ENCODE measurements around the gene GTSF1L. TPM values are rescaled to one million over a fixed set of nuclear protein-coding genes. Genes with fewer than 3 reads are reported as not detected.

The GTSF1L gene
- total RNA-seq, 1 donor from 2014 or later, result not detected

- Histone ChIP-seq H3K27ac (ENCODE audit: low read depth, low read length) (no peak overlapping the region), H3K4me2 (ENCODE audit: low read length) (no peak overlapping the region), H3K27me3 (ENCODE audit: insufficient read depth, low read length) (no peaks in the 10 kb centered on the region), H3K4me1 (ENCODE audit: insufficient read depth, low read length) (no peaks in the 10 kb centered on the region), H3K9me3 (ENCODE audit: insufficient read depth, low read depth, low read length) (no peaks in the 10 kb centered on the region), H4K20me1 (ENCODE audit: insufficient read depth, low read length) (no peaks in the 10 kb centered on the region), H3K9ac (ENCODE audit: low read length) (no peak overlapping the region), H3K79me2 (ENCODE audit: insufficient read depth, low read length) (no peaks in the 10 kb centered on the region), H2AFZ (ENCODE audit: low read depth, low read length) (no peak overlapping the region), H3K4me3 (ENCODE audit: insufficient read depth, low read depth, low read length) (no peak overlapping the region), H3K36me3 (ENCODE audit: insufficient read depth, low read length) (no peaks in the 10 kb centered on the region)
- Mint-ChIP-seq H3K4me1 (ENCODE audit: low read depth, unreplicated experiment) (no peaks in the 10 kb centered on the region), H3K36me3 (ENCODE audit: low read depth, unreplicated experiment) (no peaks in the 10 kb centered on the region), H3K27ac (ENCODE audit: unreplicated experiment) (no peak overlapping the region), H3K9me3 (ENCODE audit: unreplicated experiment) (peaks cover 5% of the 10 kb centered on the region), H3K4me3 (ENCODE audit: unreplicated experiment) (no peak overlapping the region), H3K27me3 (ENCODE audit: low read depth, unreplicated experiment) (peaks cover 12% of the 10 kb centered on the region)
- FAIRE-seq, result no peak
- no peak for DNase-seq (ENCODE audit: low read depth)
- TF ChIP-seq, protein P1, sequence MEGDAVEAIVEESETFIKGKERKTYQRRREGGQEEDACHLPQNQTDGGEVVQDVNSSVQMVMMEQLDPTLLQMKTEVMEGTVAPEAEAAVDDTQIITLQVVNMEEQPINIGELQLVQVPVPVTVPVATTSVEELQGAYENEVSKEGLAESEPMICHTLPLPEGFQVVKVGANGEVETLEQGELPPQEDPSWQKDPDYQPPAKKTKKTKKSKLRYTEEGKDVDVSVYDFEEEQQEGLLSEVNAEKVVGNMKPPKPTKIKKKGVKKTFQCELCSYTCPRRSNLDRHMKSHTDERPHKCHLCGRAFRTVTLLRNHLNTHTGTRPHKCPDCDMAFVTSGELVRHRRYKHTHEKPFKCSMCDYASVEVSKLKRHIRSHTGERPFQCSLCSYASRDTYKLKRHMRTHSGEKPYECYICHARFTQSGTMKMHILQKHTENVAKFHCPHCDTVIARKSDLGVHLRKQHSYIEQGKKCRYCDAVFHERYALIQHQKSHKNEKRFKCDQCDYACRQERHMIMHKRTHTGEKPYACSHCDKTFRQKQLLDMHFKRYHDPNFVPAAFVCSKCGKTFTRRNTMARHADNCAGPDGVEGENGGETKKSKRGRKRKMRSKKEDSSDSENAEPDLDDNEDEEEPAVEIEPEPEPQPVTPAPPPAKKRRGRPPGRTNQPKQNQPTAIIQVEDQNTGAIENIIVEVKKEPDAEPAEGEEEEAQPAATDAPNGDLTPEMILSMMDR (IDR thresholded peaks at IDR 0.05; ENCODE audit: insufficient read depth, low read depth, low read length), result no peak
- TF ChIP-seq EZH2 (IDR thresholded peaks at IDR 0.05; ENCODE audit: insufficient read depth, low read length), result no peak
Observed at GRCh38 chr20:43720007-43720406, 6.8 kb downstream of the GTSF1L start.

GRCh38 chr20:43717616-43717995, 9.2 kb downstream of the GTSF1L start:
- Mint-ChIP-seq H3K9me3 (ENCODE audit: unreplicated experiment) (peaks cover 7% of the 10 kb centered on the region), H3K36me3 (ENCODE audit: low read depth, unreplicated experiment) (no peaks in the 10 kb centered on the region), H3K4me1 (ENCODE audit: low read depth, unreplicated experiment) (no peaks in the 10 kb centered on the region), H3K27ac (ENCODE audit: unreplicated experiment) (no peak overlapping the region), H3K4me3 (ENCODE audit: unreplicated experiment) (no peak overlapping the region), H3K27me3 (ENCODE audit: low read depth, unreplicated experiment) (peaks cover 12% of the 10 kb centered on the region)
- DNase-seq (ENCODE audit: low read depth) (no peak), FAIRE-seq (no peak)
- Histone ChIP-seq H3K36me3 (ENCODE audit: insufficient read depth, low read length) (no peaks in the 10 kb centered on the region), H3K4me1 (ENCODE audit: insufficient read depth, low read length) (no peaks in the 10 kb centered on the region), H3K79me2 (ENCODE audit: insufficient read depth, low read length) (no peaks in the 10 kb centered on the region), H3K27ac (ENCODE audit: low read depth, low read length) (no peak overlapping the region), H4K20me1 (ENCODE audit: insufficient read depth, low read length) (no peaks in the 10 kb centered on the region), H3K4me2 (ENCODE audit: low read length) (no peak overlapping the region), H3K27me3 (ENCODE audit: insufficient read depth, low read length) (no peaks in the 10 kb centered on the region), H3K9me3 (ENCODE audit: insufficient read depth, low read depth, low read length) (no peaks in the 10 kb centered on the region), H3K9ac (ENCODE audit: low read length) (no peak overlapping the region), H2AFZ (ENCODE audit: low read depth, low read length) (no peak overlapping the region), H3K4me3 (ENCODE audit: insufficient read depth, low read depth, low read length) (no peak overlapping the region)
- TF ChIP-seq, protein P1 (IDR thresholded peaks at IDR 0.05; ENCODE audit: insufficient read depth, low read depth, low read length), result no peak
- no peak for TF ChIP-seq EZH2 (IDR thresholded peaks at IDR 0.05; ENCODE audit: insufficient read depth, low read length)

- H3K79me2 ChIP-seq (ENCODE audit: insufficient read depth, low read length), result no peaks in the 10 kb centered on the region
- H4K20me1 ChIP-seq (ENCODE audit: insufficient read depth, low read length), result no peaks in the 10 kb centered on the region
- H3K4me1 ChIP-seq (ENCODE audit: insufficient read depth, low read length), result no peaks in the 10 kb centered on the region
- no peaks in the 10 kb centered on the region for H3K36me3 ChIP-seq (ENCODE audit: insufficient read depth, low read length)
- H3K27ac ChIP-seq (ENCODE audit: low read depth, low read length), result no peak overlapping the region
- Mint-ChIP-seq H3K4me1 (ENCODE audit: low read depth, unreplicated experiment) (no peaks in the 10 kb centered on the region), H3K9me3 (ENCODE audit: unreplicated experiment) (peaks cover 7% of the 10 kb centered on the region), H3K27ac (ENCODE audit: unreplicated experiment) (no peak overlapping the region), H3K27me3 (ENCODE audit: low read depth, unreplicated experiment) (peaks cover 12% of the 10 kb centered on the region), H3K4me3 (ENCODE audit: unreplicated experiment) (no peak overlapping the region), H3K36me3 (ENCODE audit: low read depth, unreplicated experiment) (no peaks in the 10 kb centered on the region)
- FAIRE-seq (no peak), DNase-seq (ENCODE audit: low read depth) (no peak)
- H2AFZ ChIP-seq (ENCODE audit: low read depth, low read length), result no peak overlapping the region
- H3K27me3 ChIP-seq (ENCODE audit: insufficient read depth, low read length), result no peaks in the 10 kb centered on the region
- no peak overlapping the region for H3K9ac ChIP-seq (ENCODE audit: low read length)
- no peaks in the 10 kb centered on the region for H3K9me3 ChIP-seq (ENCODE audit: insufficient read depth, low read depth, low read length)
- no peak overlapping the region for H3K4me2 ChIP-seq (ENCODE audit: low read length)
- H3K4me3 ChIP-seq (ENCODE audit: insufficient read depth, low read depth, low read length), result no peak overlapping the region
- TF ChIP-seq EZH2 (IDR thresholded peaks at IDR 0.05; ENCODE audit: insufficient read depth, low read length), result no peak
- TF ChIP-seq, protein P1 (IDR thresholded peaks at IDR 0.05; ENCODE audit: insufficient read depth, low read depth, low read length), result no peak
Observed at GRCh38 chr20:43716757-43717615, 9.8 kb downstream of the GTSF1L start.
